Endothelial cell of umbilical vein (primary cell): Measurements from ENCODE around the gene THSD7B. TPM values are rescaled to one million over a fixed set of nuclear protein-coding genes. Genes with fewer than 3 reads are reported as not detected.

Experiments used
- BruUV-seq: library from RNA; stranded (reverse); fragments of 400-500 nt; replicated peaks from 2 replicates; lab custom pipeline; 2021; lab: Mats Ljungman, UMichigan
- CTCF ChIA-PET: fragments of 300-600, 350-600 bp; sonication (Branson Sonifier 250); formaldehyde crosslinking; loops from one replicate; lab custom pipeline; 2021; ENCODE audit warnings: antibody characterized with exemption, inconsistent platforms; lab: Charles Lee
- POLR2A ChIA-PET: fragments of 300-600, 350-600 bp; sonication (Branson Sonifier 250); formaldehyde crosslinking; loops from one replicate; lab custom pipeline; 2021; ENCODE audit warnings: antibody characterized with exemption, inconsistent platforms; lab: Charles Lee
- DNase-seq: peaks from one replicate; pipeline ENCODE4 v3.0.0-alpha.2; 2011; ENCODE audit warnings: low read depth, low spot score
- FAIRE-seq: peaks from 2 replicates; lab custom pipeline; 2011; peaks lifted over from hg19 to GRCh38; lab: Jason Lieb, UNC
- H2AFZ ChIP-seq: 2 replicates; pipeline ENCODE4 v1.6.0; 2012; ENCODE audit warnings: low read depth, low read length, control low read depth, inconsistent platforms
- H3K27ac ChIP-seq: 2 replicates; pipeline ENCODE4 v1.5.1; 2011; ENCODE audit warnings: low read depth, mild to moderate bottlenecking, control low read depth, low read length, moderate library complexity; ENCODE audit not compliant: insufficient read depth
- H3K27me3 ChIP-seq, 2 experiments: 2 replicates each; pipeline versions ENCODE4 v1.6.0 to v1.6.1; 2011; ENCODE audit warnings: low read length in 2 of 2, mixed read lengths in 1 of 2; ENCODE audit not compliant: control insufficient read depth in 2 of 2, insufficient read depth in 2 of 2
- H3K36me3 ChIP-seq, 2 experiments: 2 replicates in 1 of 2; 3 replicates in 1 of 2; pipeline ENCODE4 v1.5.1; 2011; ENCODE audit warnings: low read length in 2 of 2, mild to moderate bottlenecking in 1 of 2, moderate library complexity in 1 of 2; ENCODE audit not compliant: control insufficient read depth in 2 of 2, insufficient read depth in 2 of 2; ENCODE audit errors: extremely low read depth in 1 of 2
- H3K4me1 ChIP-seq: 3 replicates; pipeline ENCODE4 v1.5.1; 2011; ENCODE audit warnings: mild to moderate bottlenecking, low read length; ENCODE audit not compliant: control insufficient read depth, insufficient read depth; ENCODE audit errors: extremely low read depth
- H3K4me2 ChIP-seq: 2 replicates; pipeline ENCODE4 v1.6.1; 2011; ENCODE audit warnings: low read length, control low read depth, mixed read lengths; ENCODE audit not compliant: insufficient read depth
- H3K4me3 ChIP-seq, 3 experiments: fragments of 200-600 bp in 1 of 3; sonication (generic), shearing (Covaris generic) in 1 of 3; replicated peaks in 1 of 3; 2 replicates each; pipeline ENCODE4 v1.5.1; 2011 to 2016; ENCODE audit warnings: control low read depth in 3 of 3, low read length in 3 of 3, mild to moderate bottlenecking in 2 of 3, inconsistent platforms in 1 of 3, low read depth in 1 of 3, moderate library complexity in 1 of 3; ENCODE audit not compliant: insufficient read depth in 1 of 3
- H3K79me2 ChIP-seq: 2 replicates; pipeline ENCODE4 v1.6.0; 2012; ENCODE audit warnings: low read length, inconsistent platforms; ENCODE audit not compliant: control insufficient read depth, insufficient read depth
- H3K9ac ChIP-seq: replicated peaks from 2 replicates; pipeline ENCODE3; 2011; ENCODE audit warnings: low read length, control low read depth; ENCODE audit not compliant: insufficient read depth; ENCODE audit errors: extremely low read depth
- H3K9me1 ChIP-seq: replicated peaks from 3 replicates; pipeline ENCODE4 v1.6.0; 2011; ENCODE audit warnings: mild to moderate bottlenecking, low read length; ENCODE audit not compliant: control insufficient read depth, insufficient read depth; ENCODE audit errors: extremely low read depth
- H3K9me3 ChIP-seq: replicated peaks from 2 replicates; pipeline ENCODE4 v1.5.1; 2012; ENCODE audit warnings: low read length, inconsistent platforms; ENCODE audit not compliant: control insufficient read depth, insufficient read depth
- H4K20me1 ChIP-seq: replicated peaks from 2 replicates; pipeline ENCODE3; 2011; ENCODE audit warnings: mild to moderate bottlenecking, low read length; ENCODE audit not compliant: control insufficient read depth, insufficient read depth; ENCODE audit errors: extremely low read depth
- CTCF ChIP-seq, 2 donors: IDR thresholded peaks; 1 replicate in 1 of 2; 2 replicates in 1 of 2; pipeline ENCODE4 v1.5.1; 2011; ENCODE audit warnings: low read length in 2 of 2, mild to moderate bottlenecking in 2 of 2, moderate library complexity in 2 of 2, control low read depth in 1 of 2, inconsistent platforms in 1 of 2, low read depth in 1 of 2; ENCODE audit not compliant: insufficient read depth in 1 of 2; ENCODE audit errors: extremely low read depth in 1 of 2
- EZH2 ChIP-seq: IDR thresholded peaks from 2 replicates; pipeline ENCODE4 v1.6.1; 2012; ENCODE audit warnings: borderline replicate concordance, low read depth, mild to moderate bottlenecking, moderate library complexity, low read length, inconsistent platforms; ENCODE audit not compliant: severe bottlenecking
- FOS ChIP-seq: IDR thresholded peaks from 2 replicates; pipeline ENCODE4 v1.6.1; 2011; ENCODE audit warnings: mild to moderate bottlenecking, low read length, moderate library complexity, borderline replicate concordance; ENCODE audit not compliant: insufficient read depth
- GATA2 ChIP-seq: IDR thresholded peaks from 2 replicates; pipeline ENCODE4 v1.7.0; 2011; ENCODE audit warnings: low read depth, mild to moderate bottlenecking, moderate library complexity, mixed read lengths, low read length; ENCODE audit not compliant: insufficient read length, insufficient read depth
- JUN ChIP-seq: IDR thresholded peaks from 2 replicates; pipeline ENCODE4 v1.6.1; 2011; ENCODE audit warnings: borderline replicate concordance, low read depth; ENCODE audit not compliant: insufficient read length, insufficient read depth
- MYC ChIP-seq: IDR thresholded peaks from one replicate; pipeline ENCODE4 v1.6.1; 2011; ENCODE audit warnings: mild to moderate bottlenecking, low read depth, low read length
- POLR2A ChIP-seq: IDR thresholded peaks from 2 replicates; pipeline ENCODE4 v1.6.1; 2012; ENCODE audit warnings: low read depth, mild to moderate bottlenecking, control low read depth, low read length
- POLR2AphosphoS5 ChIP-seq: IDR thresholded peaks from 2 replicates; pipeline ENCODE4 v1.6.1; 2012; ENCODE audit warnings: low read depth, mild to moderate bottlenecking, control low read depth, low read length, moderate library complexity; ENCODE audit not compliant: insufficient read depth
- dilution Hi-C: fragments of 300-500 bp; cut with MboI; formaldehyde crosslinking; loops from one replicate; pipeline ENCODE4 v1.15.0; 2019; ENCODE audit warnings: low sequenced_read_pairs; ENCODE audit not compliant: extremely low pct_ligation_motif_present
- intact Hi-C: fragments of 100-400 bp; cut with micrococcal nuclease; formaldehyde crosslinking; loops from one replicate; pipeline ENCODE4 v1.10.0; 2022
- polyA plus RNA-seq, 4 experiments: library from polyadenylated mRNA; depleted of rRNA in 3 of 4; stranded (reverse) in 3 of 4; unstranded in 1 of 4; fragments of >200 nt; gene quantifications; 2 replicates each; pipeline versions ENCODE4 v1.2.1 to v1.2.3, GENCODE V29; 2011 to 2012; ENCODE audit warnings: missing spikeins in 1 of 4
- total RNA-seq: library from RNA; stranded (reverse); gene quantifications from 2 replicates; pipeline ENCODE4 v1.2.3, GENCODE V29; 2021
- TF ChIP-seq, protein P1 (sequence below): IDR thresholded peaks from 2 replicates; pipeline ENCODE4 v1.6.1; 2011; ENCODE audit not compliant: insufficient read depth, insufficient read length

Gene THSD7B
- total and polyA plus RNA-seq, 2 donors (not counting 3 experiments of a cell fraction or from before 2014, with no cell fraction given) = 0.04 TPM; not detected in 1

- H3K36me3 ChIP-seq = no peaks in the 10 kb centered on the region
- no peaks in the 10 kb centered on the region for H3K79me2 ChIP-seq
- no peak for TF ChIP-seq GATA2
- TF ChIP-seq EZH2 = no peak
- TF ChIP-seq FOS = no peak
- TF ChIP-seq POLR2AphosphoS5 = no peak
- TF ChIP-seq POLR2A = no peak
- TF ChIP-seq JUN = no peak
- no peak for TF ChIP-seq CTCF (IDR thresholded peaks at IDR 0.05; ENCODE audit: extremely low read depth in 1 of 2, insufficient read depth in 1 of 2, low read depth in 1 of 2, low read length in 2 of 2)
- no peak for TF ChIP-seq MYC
- TF ChIP-seq, protein P1, sequence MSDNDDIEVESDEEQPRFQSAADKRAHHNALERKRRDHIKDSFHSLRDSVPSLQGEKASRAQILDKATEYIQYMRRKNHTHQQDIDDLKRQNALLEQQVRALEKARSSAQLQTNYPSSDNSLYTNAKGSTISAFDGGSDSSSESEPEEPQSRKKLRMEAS = no peak
- intact Hi-C loops (no loop called here), dilution Hi-C loops (no loop called here)
- ChIA-PET POLR2A (no interaction called here), CTCF (no interaction called here)
- H3K9me3 ChIP-seq = peaks cover 7% of the 10 kb centered on the region
- no peak overlapping the region for H3K4me2 ChIP-seq
- BruUV-seq = no TSS peak
- DNase-seq = no peak
- H3K9me1 ChIP-seq = no peaks in the 10 kb centered on the region
- H3K4me1 ChIP-seq = no peaks in the 10 kb centered on the region
- no peak overlapping the region for H3K27ac ChIP-seq
- no peaks in the 10 kb centered on the region for H4K20me1 ChIP-seq
- no peak overlapping the region for H2AFZ ChIP-seq
- no peak overlapping the region for H3K9ac ChIP-seq
- H3K4me3 ChIP-seq = no peak overlapping the region
- FAIRE-seq = no peak
- H3K27me3 ChIP-seq = no peaks in the 10 kb centered on the region
Measured at GRCh38 chr2:137522620-137523011, 757.3 kb downstream of the THSD7B start.
